Fibroblast of lung (primary cell): ENCODE data around the gene NRCAM. TPM values are rescaled to one million over a fixed set of nuclear protein-coding genes. Genes with fewer than 3 reads are reported as not detected.

ENCODE experiments used
- DNase-seq, 2 donors: peaks; one replicate each; pipeline versions ENCODE4 v3.0.0 to v3.0.0-alpha.2; 2010; ENCODE audit warnings: low read depth in 2 of 2
- H2AFZ ChIP-seq: 2 replicates; pipeline ENCODE4 v1.5.1; 2012; ENCODE audit warnings: low read length, control low read depth, inconsistent platforms
- H3K27ac ChIP-seq: 2 replicates; pipeline ENCODE4 v1.5.1; 2011; ENCODE audit warnings: low read length, control low read depth; ENCODE audit not compliant: insufficient read depth
- H3K27me3 ChIP-seq: 2 replicates; pipeline ENCODE4 v1.5.1; 2011; ENCODE audit warnings: mild to moderate bottlenecking, low read length; ENCODE audit not compliant: control insufficient read depth, insufficient read depth
- H3K36me3 ChIP-seq: 2 replicates; pipeline ENCODE4 v1.5.1; 2011; ENCODE audit warnings: low read length; ENCODE audit not compliant: control insufficient read depth, insufficient read depth
- H3K4me1 ChIP-seq: 2 replicates; pipeline ENCODE4 v1.5.1; 2011; ENCODE audit warnings: low read length; ENCODE audit not compliant: control insufficient read depth, insufficient read depth; ENCODE audit errors: extremely low read depth
- H3K4me2 ChIP-seq: 2 replicates; pipeline ENCODE4 v1.5.1; 2011; ENCODE audit warnings: low read length, control low read depth; ENCODE audit not compliant: insufficient read depth; ENCODE audit errors: extremely low read depth
- H3K4me3 ChIP-seq, 4 experiments: fragments of 200-600 bp in 1 of 4; sonication (generic) in 1 of 4; replicated peaks in 1 of 4; 2 replicates each; pipeline ENCODE4 v1.5.1; 2011 to 2016; ENCODE audit warnings: low read length in 4 of 4, low read depth in 3 of 4, mild to moderate bottlenecking in 3 of 4, control low read depth in 2 of 4, inconsistent platforms in 1 of 4, mixed read lengths in 1 of 4; ENCODE audit not compliant: insufficient read depth in 1 of 4; ENCODE audit errors: control extremely low read depth in 1 of 4
- H3K79me2 ChIP-seq: 2 replicates; pipeline ENCODE4 v1.5.1; 2012; ENCODE audit warnings: mild to moderate bottlenecking, low read length, inconsistent platforms; ENCODE audit not compliant: control insufficient read depth, insufficient read depth
- H3K9ac ChIP-seq: 2 replicates; pipeline ENCODE4 v1.5.1; 2011; ENCODE audit warnings: mild to moderate bottlenecking, low read length, control low read depth; ENCODE audit not compliant: insufficient read depth
- H3K9me3 ChIP-seq: 2 replicates; pipeline ENCODE4 v1.5.1; 2012; ENCODE audit warnings: low read depth, low read length; ENCODE audit not compliant: control insufficient read depth, insufficient read depth
- H4K20me1 ChIP-seq: 2 replicates; pipeline ENCODE4 v1.5.1; 2011; ENCODE audit warnings: low read length; ENCODE audit not compliant: control insufficient read depth, insufficient read depth; ENCODE audit errors: extremely low read depth
- EZH2 ChIP-seq: IDR thresholded peaks from 2 replicates; pipeline ENCODE4 v1.5.1; 2012; ENCODE audit warnings: low read length, control low read depth, mild to moderate bottlenecking; ENCODE audit errors: missing control alignments
- polyA plus RNA-seq, 2 donors: library from polyadenylated mRNA; depleted of rRNA in 1 of 2; stranded (reverse) in 1 of 2; unstranded in 1 of 2; fragments of >200 nt; gene quantifications; 2 replicates each; pipeline ENCODE4 v1.2.1, GENCODE V29; 2011 to 2012; ENCODE audit warnings: missing spikeins in 1 of 2
- total RNA-seq: library from RNA; depleted of rRNA; stranded (reverse); fragments of >200 nt; gene quantifications from 2 replicates; pipeline ENCODE4 v1.2.1, GENCODE V29; 2014
- TF ChIP-seq, protein P1 (sequence below), 2 donors: IDR thresholded peaks in 1 of 2; conservative IDR thresholded peaks in 1 of 2; 1 replicate in 1 of 2; 2 replicates in 1 of 2; pipeline ENCODE4 v1.5.1; 2011 to 2012; ENCODE audit warnings: low read length in 2 of 2, control low read depth in 1 of 2, inconsistent platforms in 1 of 2, low read depth in 1 of 2, mild to moderate bottlenecking in 1 of 2

The NRCAM gene
- total and polyA plus RNA-seq, 2 donors (not counting 1 experiment from before 2014, with no cell fraction given), result 2.1 to 2.2 TPM

- H2AFZ ChIP-seq, result no peak overlapping the region
- no peak overlapping the region for H3K27ac ChIP-seq
- H4K20me1 ChIP-seq, result no peaks in the 10 kb centered on the region
- TF ChIP-seq, protein P1, sequence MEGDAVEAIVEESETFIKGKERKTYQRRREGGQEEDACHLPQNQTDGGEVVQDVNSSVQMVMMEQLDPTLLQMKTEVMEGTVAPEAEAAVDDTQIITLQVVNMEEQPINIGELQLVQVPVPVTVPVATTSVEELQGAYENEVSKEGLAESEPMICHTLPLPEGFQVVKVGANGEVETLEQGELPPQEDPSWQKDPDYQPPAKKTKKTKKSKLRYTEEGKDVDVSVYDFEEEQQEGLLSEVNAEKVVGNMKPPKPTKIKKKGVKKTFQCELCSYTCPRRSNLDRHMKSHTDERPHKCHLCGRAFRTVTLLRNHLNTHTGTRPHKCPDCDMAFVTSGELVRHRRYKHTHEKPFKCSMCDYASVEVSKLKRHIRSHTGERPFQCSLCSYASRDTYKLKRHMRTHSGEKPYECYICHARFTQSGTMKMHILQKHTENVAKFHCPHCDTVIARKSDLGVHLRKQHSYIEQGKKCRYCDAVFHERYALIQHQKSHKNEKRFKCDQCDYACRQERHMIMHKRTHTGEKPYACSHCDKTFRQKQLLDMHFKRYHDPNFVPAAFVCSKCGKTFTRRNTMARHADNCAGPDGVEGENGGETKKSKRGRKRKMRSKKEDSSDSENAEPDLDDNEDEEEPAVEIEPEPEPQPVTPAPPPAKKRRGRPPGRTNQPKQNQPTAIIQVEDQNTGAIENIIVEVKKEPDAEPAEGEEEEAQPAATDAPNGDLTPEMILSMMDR (conservative IDR thresholded peaks at IDR 0.05 in 1 of 2, IDR thresholded peaks at IDR 0.05 in 1 of 2; ENCODE audit: low read depth in 1 of 2, low read length in 2 of 2), result no peak
- TF ChIP-seq EZH2, result no peak
- no peaks in the 10 kb centered on the region for H3K9me3 ChIP-seq
- no peak for DNase-seq
- no peaks in the 10 kb centered on the region for H3K27me3 ChIP-seq
- no peaks in the 10 kb centered on the region for H3K79me2 ChIP-seq
- no peaks in the 10 kb centered on the region for H3K4me1 ChIP-seq
- H3K4me3 ChIP-seq, result no peak overlapping the region
- no peak overlapping the region for H3K9ac ChIP-seq
- H3K4me2 ChIP-seq, result no peak overlapping the region
- H3K36me3 ChIP-seq, result no peaks in the 10 kb centered on the region
Measured at GRCh38 chr7:108440613-108441012, 15.6 kb downstream of the NRCAM start.

- no peak for TF ChIP-seq EZH2
- TF ChIP-seq, protein P1 (conservative IDR thresholded peaks at IDR 0.05 in 1 of 2, IDR thresholded peaks at IDR 0.05 in 1 of 2; ENCODE audit: low read depth in 1 of 2, low read length in 2 of 2), result no peak
- no peak overlapping the region for H3K27ac ChIP-seq
- H3K36me3 ChIP-seq, result no peaks in the 10 kb centered on the region
- H3K9ac ChIP-seq, result no peak overlapping the region
- no peak for DNase-seq
- H2AFZ ChIP-seq, result no peak overlapping the region
- no peak overlapping the region for H3K4me3 ChIP-seq
- H3K27me3 ChIP-seq, result no peaks in the 10 kb centered on the region
- no peaks in the 10 kb centered on the region for H4K20me1 ChIP-seq
- no peaks in the 10 kb centered on the region for H3K9me3 ChIP-seq
- H3K79me2 ChIP-seq, result no peaks in the 10 kb centered on the region
- no peaks in the 10 kb centered on the region for H3K4me1 ChIP-seq
- no peak overlapping the region for H3K4me2 ChIP-seq
Measured at GRCh38 chr7:108436906-108437305, 19.3 kb downstream of the NRCAM start.

GRCh38 chr7:108434010-108434409 lies 22.2 kb downstream of the NRCAM start:
- Histone ChIP-seq H3K9me3 (no peaks in the 10 kb centered on the region), H3K9ac (no peak overlapping the region), H3K4me2 (no peak overlapping the region), H3K27me3 (no peaks in the 10 kb centered on the region), H3K4me1 (no peaks in the 10 kb centered on the region), H4K20me1 (no peaks in the 10 kb centered on the region), H3K4me3 (no peak overlapping the region), H2AFZ (no peak overlapping the region), H3K27ac (no peak overlapping the region), H3K36me3 (no peaks in the 10 kb centered on the region), H3K79me2 (no peaks in the 10 kb centered on the region)
- no peak for TF ChIP-seq EZH2
- TF ChIP-seq, protein P1 (conservative IDR thresholded peaks at IDR 0.05 in 1 of 2, IDR thresholded peaks at IDR 0.05 in 1 of 2; ENCODE audit: low read depth in 1 of 2, low read length in 2 of 2), result no peak
- DNase-seq, result no peak
